ENCODE results near the gene SAPCD2.

Gene SAPCD2

DNA sequence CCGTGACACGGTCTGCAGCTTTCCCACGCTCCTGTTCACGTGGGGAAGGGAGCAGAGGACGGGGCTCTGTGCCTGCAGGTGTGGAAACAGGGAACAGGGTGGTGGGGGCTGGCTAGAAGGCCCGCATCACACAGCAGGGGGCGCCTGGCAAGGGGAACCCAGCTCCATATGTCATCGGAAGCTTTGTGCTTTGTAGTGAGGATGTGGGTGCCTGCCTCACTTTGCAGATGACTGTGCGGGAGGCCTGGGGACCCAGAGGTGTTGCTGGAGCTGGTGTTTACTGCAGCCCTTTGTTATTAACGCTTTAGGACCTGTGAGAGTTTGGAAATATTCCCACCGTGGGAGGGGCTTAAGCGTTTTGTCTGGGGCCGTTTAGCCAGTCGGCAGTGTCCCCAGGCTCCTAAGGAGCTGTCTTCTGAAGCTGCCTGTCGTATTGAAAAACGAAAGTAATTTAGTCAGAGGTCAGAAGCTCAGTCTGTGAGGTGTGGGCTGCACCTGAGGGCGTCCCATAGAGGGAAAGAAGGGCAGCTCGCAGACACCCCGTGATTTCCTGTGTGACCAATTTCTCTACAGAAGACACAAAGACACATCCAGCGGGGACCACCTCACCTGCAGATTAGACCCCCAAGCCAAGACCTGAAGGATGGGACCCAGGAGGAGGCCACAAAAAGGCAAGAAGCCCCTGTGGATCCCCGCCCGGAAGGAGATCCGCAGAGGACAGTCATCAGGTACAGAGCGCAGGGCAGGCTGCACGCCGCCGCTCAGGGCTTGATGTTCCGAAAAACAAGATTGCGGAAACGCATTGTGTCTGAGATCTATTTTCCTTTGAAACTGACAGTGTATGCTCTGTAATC, 25.5 kb upstream of the SAPCD2 start:
- H3K27ac ChIP-seq: no peak overlapping the region
- no peak for DNase-seq (ENCODE audit: low spot score)
- TF ChIP-seq, protein P1, sequence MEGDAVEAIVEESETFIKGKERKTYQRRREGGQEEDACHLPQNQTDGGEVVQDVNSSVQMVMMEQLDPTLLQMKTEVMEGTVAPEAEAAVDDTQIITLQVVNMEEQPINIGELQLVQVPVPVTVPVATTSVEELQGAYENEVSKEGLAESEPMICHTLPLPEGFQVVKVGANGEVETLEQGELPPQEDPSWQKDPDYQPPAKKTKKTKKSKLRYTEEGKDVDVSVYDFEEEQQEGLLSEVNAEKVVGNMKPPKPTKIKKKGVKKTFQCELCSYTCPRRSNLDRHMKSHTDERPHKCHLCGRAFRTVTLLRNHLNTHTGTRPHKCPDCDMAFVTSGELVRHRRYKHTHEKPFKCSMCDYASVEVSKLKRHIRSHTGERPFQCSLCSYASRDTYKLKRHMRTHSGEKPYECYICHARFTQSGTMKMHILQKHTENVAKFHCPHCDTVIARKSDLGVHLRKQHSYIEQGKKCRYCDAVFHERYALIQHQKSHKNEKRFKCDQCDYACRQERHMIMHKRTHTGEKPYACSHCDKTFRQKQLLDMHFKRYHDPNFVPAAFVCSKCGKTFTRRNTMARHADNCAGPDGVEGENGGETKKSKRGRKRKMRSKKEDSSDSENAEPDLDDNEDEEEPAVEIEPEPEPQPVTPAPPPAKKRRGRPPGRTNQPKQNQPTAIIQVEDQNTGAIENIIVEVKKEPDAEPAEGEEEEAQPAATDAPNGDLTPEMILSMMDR (IDR thresholded peaks at IDR 0.05): no peak
- no peak overlapping the region for H3K4me3 ChIP-seq

DNA sequence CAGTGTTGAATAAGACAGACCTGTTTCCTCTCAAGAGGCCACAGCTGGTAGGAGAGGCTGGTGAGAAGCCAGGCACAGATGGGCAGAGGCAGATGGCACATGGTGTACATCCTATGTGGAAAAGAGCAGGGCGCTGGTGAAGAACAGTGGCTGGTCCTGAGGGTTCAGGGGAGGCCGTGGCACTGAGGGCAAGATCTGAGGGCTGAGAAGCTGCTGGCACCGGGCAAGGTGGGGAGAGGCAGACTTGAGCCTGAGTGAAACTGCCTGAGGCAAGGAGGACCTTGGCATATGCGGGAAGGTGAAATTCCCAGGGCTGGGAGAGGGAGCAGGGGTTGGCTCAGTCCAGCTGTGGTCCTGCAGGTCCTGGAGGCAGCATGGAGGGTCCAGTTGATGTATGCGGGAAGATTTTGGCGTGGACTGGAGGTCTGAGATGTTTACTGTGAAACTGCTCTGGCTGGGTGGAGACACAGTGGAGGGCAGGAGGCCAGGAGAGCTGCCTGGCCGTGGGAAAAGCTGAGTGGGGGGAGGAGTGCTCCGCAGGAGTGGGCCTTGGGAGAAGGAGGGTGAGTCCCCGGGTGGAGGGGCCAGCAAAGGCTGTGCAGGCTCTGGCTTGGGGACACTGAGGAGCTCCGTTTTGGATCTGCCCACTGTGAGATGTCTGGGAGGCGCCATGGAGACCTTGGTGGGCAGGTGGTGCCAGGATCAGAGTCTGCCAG, 19.0 kb upstream of the SAPCD2 start:
- TF ChIP-seq, protein P1 (IDR thresholded peaks at IDR 0.05): no peak
- no peak for DNase-seq (ENCODE audit: low spot score)
- Histone ChIP-seq H3K4me3 (no peak overlapping the region), H3K27ac (no peak overlapping the region)

DNA sequence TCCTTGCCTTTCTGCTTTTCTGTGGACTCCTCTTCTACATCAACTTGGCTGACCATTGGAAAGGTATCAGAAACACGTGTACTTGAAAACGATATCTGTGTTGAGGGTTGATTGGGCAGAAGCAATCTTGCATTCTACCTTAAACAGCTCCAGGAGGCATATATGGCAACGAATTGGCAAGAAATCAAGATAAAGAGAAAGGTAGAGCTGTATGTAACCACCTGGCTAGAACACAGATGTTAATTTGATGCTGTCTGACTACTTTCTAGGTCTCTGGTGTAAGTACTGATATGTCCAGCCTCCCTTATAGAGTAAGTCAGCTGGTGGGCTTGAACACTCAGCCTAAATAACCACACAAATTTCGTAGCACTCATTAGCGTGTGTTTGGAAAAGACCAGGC, 17.8 kb upstream of the SAPCD2 start:
- Histone ChIP-seq H3K4me3 (no peak overlapping the region), H3K27ac (no peak overlapping the region)
- TF ChIP-seq, protein P1 (IDR thresholded peaks at IDR 0.05): no peak
- no peak for DNase-seq (ENCODE audit: low spot score)

DNA sequence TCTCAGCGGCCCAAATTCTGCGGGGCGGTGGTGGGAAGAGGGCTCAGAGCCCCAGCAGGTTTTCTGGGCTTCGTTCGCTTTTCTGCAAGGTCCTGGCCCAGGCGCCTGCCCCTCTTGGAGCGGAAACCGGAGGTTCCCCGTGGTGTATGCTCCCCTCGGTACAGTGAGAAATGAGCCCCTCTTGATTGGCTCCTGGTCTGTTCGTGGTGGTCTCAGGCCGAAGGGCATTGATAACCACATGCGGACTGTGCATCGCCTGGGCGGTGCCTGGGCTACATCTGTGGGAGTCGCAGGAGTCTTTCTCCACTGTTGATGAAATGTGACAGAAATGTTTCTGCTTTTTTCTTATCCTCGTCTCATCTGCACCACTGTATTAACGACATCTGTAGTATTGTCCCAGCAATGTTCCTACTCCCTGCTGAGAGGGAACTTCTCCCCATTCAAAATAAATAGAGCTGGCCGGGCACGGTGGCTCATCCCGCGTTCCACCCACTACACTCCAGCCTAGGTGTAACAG, 17.1 kb upstream of the SAPCD2 start:
- Histone ChIP-seq H3K4me3 (peak overlapping the region; percentile 96), H3K27ac (peak overlapping the region; percentile 93 to 95)
- no peak for DNase-seq (ENCODE audit: low spot score)
- TF ChIP-seq, protein P1 (IDR thresholded peaks at IDR 0.05): no peak

DNA sequence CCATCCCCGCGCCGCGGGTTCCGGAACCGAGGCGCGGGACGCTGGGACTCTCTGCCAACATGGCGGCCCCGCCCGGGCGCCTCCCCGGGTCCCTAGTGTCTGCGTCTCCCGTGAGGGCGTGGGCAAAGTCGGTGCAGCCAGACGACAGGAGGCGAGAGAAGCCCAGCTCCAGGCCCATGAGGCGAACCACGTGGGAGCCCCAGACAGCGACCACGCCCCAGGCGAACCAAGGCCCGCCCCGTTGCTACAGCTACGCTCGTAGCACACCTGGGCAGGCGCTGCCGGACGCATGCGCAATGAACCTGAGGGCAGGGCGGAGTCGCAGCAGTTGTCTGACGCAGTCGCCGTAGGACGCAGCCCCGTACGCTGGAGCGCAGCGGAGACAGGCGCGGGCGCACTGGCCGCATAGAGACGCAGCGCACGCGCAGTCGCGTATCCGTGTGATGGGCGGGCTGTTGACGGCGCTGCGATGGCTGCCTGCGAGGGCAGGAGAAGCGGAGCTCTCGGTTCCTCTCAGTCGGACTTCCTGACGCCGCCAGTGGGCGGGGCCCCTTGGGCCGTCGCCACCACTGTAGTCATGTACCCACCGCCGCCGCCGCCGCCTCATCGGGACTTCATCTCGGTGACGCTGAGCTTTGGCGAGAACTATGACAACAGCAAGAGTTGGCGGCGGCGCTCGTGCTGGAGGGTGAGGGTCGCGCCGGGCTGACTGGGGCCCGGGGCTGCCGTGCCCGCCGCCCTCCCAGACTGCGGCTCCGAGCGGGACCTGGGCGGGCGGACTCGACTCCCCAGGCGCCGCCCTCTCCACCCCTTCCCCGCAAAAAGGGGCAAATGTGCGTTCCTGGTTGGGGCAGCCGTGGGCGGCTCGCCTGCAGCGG, 16.4 kb upstream of the SAPCD2 start, which contains the start of gene MAN1B1:
Gene MAN1B1, plus strand, starts transcription at position 455 of the 878 bp plus-strand sequence. Its CDS starts 15 bp downstream, at position 470.
- peak within 1 kb of the TSS; percentile 93 to 95 for H3K27ac ChIP-seq
- DNase-seq (ENCODE audit: low spot score): peak; percentile 98
- peak within 1 kb of the TSS; percentile 96 for H3K4me3 ChIP-seq
- TF ChIP-seq, protein P1 (IDR thresholded peaks at IDR 0.05): no peak

DNA sequence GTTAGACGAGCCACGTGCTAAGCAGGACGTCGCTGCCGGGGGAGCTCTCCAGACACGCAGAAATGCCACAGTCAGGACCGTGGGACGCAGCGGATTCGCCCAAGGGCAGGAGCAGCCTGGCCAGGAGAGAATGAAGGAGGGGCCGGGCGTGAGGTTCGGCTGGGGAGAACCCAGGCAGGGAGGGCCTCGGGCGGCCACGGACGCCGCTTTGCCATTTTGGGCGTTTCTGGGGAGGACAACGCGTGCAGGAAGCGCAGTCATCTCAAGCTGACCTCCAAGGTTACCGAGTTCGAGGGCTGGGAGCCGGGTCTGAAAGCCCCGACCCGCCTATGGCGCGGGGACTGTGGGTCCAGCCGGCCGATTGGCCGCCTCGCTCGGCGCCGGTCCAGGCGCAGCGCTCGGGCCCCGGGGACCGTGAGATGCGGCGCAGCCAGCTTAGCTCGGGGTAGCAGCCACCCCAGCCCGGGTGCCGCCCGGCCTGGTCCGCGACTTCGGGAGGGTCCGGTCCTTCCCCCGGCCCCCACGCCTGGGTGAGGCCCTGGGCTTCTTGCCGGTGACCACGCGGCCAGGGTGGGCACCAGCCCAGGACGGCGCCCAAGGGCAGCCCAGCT, 15.7 kb upstream of the SAPCD2 start:
- peak overlapping the region; percentile 96 for H3K4me3 ChIP-seq
- peak overlapping the region; percentile 93 to 95 for H3K27ac ChIP-seq
- TF ChIP-seq, protein P1 (IDR thresholded peaks at IDR 0.05): no peak
- no peak for DNase-seq (ENCODE audit: low spot score)
